WERI-Rb-1 (cell line): Measurements from ENCODE around the gene ESRRA.

ENCODE experiments used
- DNase-seq: peaks from one replicate; pipeline ENCODE4 v3.0.0-alpha.2; 2020
- H3K27ac ChIP-seq: fragments of 250-450 bp; sonication (Bioruptor Pico); 2 replicates; pipeline ENCODE4 v1.5.1; 2020; ENCODE audit warnings: mild to moderate bottlenecking, moderate library complexity
- H3K27me3 ChIP-seq: fragments of 250-450 bp; sonication (Bioruptor Pico); 2 replicates; pipeline ENCODE4 v1.5.1; 2021; ENCODE audit warnings: mild to moderate bottlenecking, low read depth, moderate library complexity; ENCODE audit not compliant: insufficient read depth, severe bottlenecking
- H3K36me3 ChIP-seq: fragments of 250-450 bp; sonication (Bioruptor Pico); 2 replicates; pipeline ENCODE4 v1.5.1; 2020; ENCODE audit warnings: mild to moderate bottlenecking, moderate library complexity
- H3K4me3 ChIP-seq: 2 replicates; pipeline ENCODE4 v1.5.1; 2011; ENCODE audit warnings: low read depth, mild to moderate bottlenecking, control low read depth, low read length
- H3K9me3 ChIP-seq: fragments of 250-450 bp; sonication (Bioruptor Pico); 2 replicates; pipeline ENCODE4 v1.5.1; 2021; ENCODE audit warnings: mild to moderate bottlenecking, moderate library complexity; ENCODE audit not compliant: severe bottlenecking
- CTCF ChIP-seq: IDR thresholded peaks from 2 replicates; pipeline ENCODE4 v1.5.1; 2011; ENCODE audit warnings: low read depth, mild to moderate bottlenecking, control low read depth, inconsistent platforms, low read length

ESRRA gene

GRCh38 chr11:64361659-64362058, 56.3 kb downstream of the ESRRA start:
- H3K27ac ChIP-seq: no peak overlapping the region
- DNase-seq: no peak
- no peaks in the 10 kb centered on the region for H3K27me3 ChIP-seq
- TF ChIP-seq CTCF: no peak
- peaks cover 29% of the 10 kb centered on the region for H3K36me3 ChIP-seq
- no peak overlapping the region for H3K4me3 ChIP-seq
- H3K9me3 ChIP-seq: no peaks in the 10 kb centered on the region

GRCh38 chr11:64362339-64362738, 57.0 kb downstream of the ESRRA start:
- DNase-seq: no peak
- Histone ChIP-seq H3K27ac (no peak overlapping the region), H3K4me3 (no peak overlapping the region), H3K27me3 (no peaks in the 10 kb centered on the region), H3K9me3 (no peaks in the 10 kb centered on the region), H3K36me3 (peaks cover 29% of the 10 kb centered on the region)
- TF ChIP-seq CTCF: no peak

DNA sequence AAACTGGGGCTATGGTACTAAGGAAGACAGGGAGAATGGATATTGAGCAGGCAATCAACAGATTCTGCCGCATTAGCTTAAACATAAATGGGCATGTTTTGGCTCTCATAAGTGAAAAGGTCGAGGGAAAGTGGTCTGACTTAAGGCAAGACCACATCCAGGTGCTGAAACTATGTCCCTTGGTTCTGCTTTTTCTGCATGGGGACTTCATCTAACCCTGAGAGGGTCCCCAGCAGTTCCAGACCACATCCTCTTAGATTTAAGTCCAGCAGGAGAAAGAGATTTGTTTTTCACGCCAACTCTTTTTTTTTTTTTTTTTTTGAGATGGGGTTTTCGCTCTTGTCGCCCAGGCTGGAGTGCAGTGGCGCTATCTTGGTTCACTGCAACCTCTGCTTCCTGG, 59.1 kb downstream of the ESRRA start:
- Histone ChIP-seq H3K27ac (no peak overlapping the region), H3K27me3 (no peaks in the 10 kb centered on the region), H3K36me3 (peaks cover 34% of the 10 kb centered on the region), H3K9me3 (no peaks in the 10 kb centered on the region), H3K4me3 (no peak overlapping the region)
- TF ChIP-seq CTCF: no peak
- no peak for DNase-seq

DNA sequence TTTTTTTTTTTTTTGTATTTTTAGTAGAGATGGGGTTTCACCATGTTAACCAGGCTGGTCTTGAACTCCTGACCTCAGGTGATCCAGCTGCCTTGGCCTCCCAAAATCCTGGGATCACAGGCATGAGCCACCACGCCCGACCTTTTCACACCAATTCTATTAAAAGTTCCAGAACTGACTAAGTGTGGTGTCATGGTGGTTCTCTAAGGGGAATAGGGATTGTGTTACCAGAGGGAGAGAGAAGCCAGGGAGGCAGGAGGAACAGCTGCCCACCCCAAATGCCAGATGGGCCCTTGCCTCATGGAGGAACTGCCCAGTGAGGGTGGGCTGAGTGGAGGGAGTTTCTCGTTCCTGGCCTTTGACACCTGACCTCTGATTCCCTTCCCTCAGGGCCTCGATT, 59.6 kb downstream of the ESRRA start:
- Histone ChIP-seq H3K9me3 (no peaks in the 10 kb centered on the region), H3K36me3 (peaks cover 39% of the 10 kb centered on the region), H3K27ac (no peak overlapping the region), H3K4me3 (no peak overlapping the region), H3K27me3 (no peaks in the 10 kb centered on the region)
- no peak for DNase-seq
- TF ChIP-seq CTCF: no peak
